Fibroblast of lung (primary cell): ENCODE measurements around the gene ATRX. TPM values are rescaled to one million over a fixed set of nuclear protein-coding genes. Genes with fewer than 3 reads are reported as not detected.

Source experiments
- DNase-seq, 2 donors: peaks; one replicate each; pipeline versions ENCODE4 v3.0.0 to v3.0.0-alpha.2; 2010; ENCODE audit warnings: low read depth in 2 of 2
- H2AFZ ChIP-seq: 2 replicates; pipeline ENCODE4 v1.5.1; 2012; ENCODE audit warnings: low read length, control low read depth, inconsistent platforms
- H3K27ac ChIP-seq: 2 replicates; pipeline ENCODE4 v1.5.1; 2011; ENCODE audit warnings: low read length, control low read depth; ENCODE audit not compliant: insufficient read depth
- H3K27me3 ChIP-seq: 2 replicates; pipeline ENCODE4 v1.5.1; 2011; ENCODE audit warnings: mild to moderate bottlenecking, low read length; ENCODE audit not compliant: control insufficient read depth, insufficient read depth
- H3K36me3 ChIP-seq: 2 replicates; pipeline ENCODE4 v1.5.1; 2011; ENCODE audit warnings: low read length; ENCODE audit not compliant: control insufficient read depth, insufficient read depth
- H3K4me1 ChIP-seq: 2 replicates; pipeline ENCODE4 v1.5.1; 2011; ENCODE audit warnings: low read length; ENCODE audit not compliant: control insufficient read depth, insufficient read depth; ENCODE audit errors: extremely low read depth
- H3K4me2 ChIP-seq: 2 replicates; pipeline ENCODE4 v1.5.1; 2011; ENCODE audit warnings: low read length, control low read depth; ENCODE audit not compliant: insufficient read depth; ENCODE audit errors: extremely low read depth
- H3K4me3 ChIP-seq, 4 experiments: fragments of 200-600 bp in 1 of 4; sonication (generic) in 1 of 4; replicated peaks in 1 of 4; 2 replicates each; pipeline ENCODE4 v1.5.1; 2011 to 2016; ENCODE audit warnings: low read length in 4 of 4, low read depth in 3 of 4, mild to moderate bottlenecking in 3 of 4, control low read depth in 2 of 4, inconsistent platforms in 1 of 4, mixed read lengths in 1 of 4; ENCODE audit not compliant: insufficient read depth in 1 of 4; ENCODE audit errors: control extremely low read depth in 1 of 4
- H3K79me2 ChIP-seq: 2 replicates; pipeline ENCODE4 v1.5.1; 2012; ENCODE audit warnings: mild to moderate bottlenecking, low read length, inconsistent platforms; ENCODE audit not compliant: control insufficient read depth, insufficient read depth
- H3K9ac ChIP-seq: 2 replicates; pipeline ENCODE4 v1.5.1; 2011; ENCODE audit warnings: mild to moderate bottlenecking, low read length, control low read depth; ENCODE audit not compliant: insufficient read depth
- H3K9me3 ChIP-seq: 2 replicates; pipeline ENCODE4 v1.5.1; 2012; ENCODE audit warnings: low read depth, low read length; ENCODE audit not compliant: control insufficient read depth, insufficient read depth
- H4K20me1 ChIP-seq: 2 replicates; pipeline ENCODE4 v1.5.1; 2011; ENCODE audit warnings: low read length; ENCODE audit not compliant: control insufficient read depth, insufficient read depth; ENCODE audit errors: extremely low read depth
- CTCF ChIP-seq, 2 donors: IDR thresholded peaks in 1 of 2; conservative IDR thresholded peaks in 1 of 2; 1 replicate in 1 of 2; 2 replicates in 1 of 2; pipeline ENCODE4 v1.5.1; 2011 to 2012; ENCODE audit warnings: low read length in 2 of 2, control low read depth in 1 of 2, inconsistent platforms in 1 of 2, low read depth in 1 of 2, mild to moderate bottlenecking in 1 of 2
- EZH2 ChIP-seq: IDR thresholded peaks from 2 replicates; pipeline ENCODE4 v1.5.1; 2012; ENCODE audit warnings: low read length, control low read depth, mild to moderate bottlenecking; ENCODE audit errors: missing control alignments
- polyA plus RNA-seq, 2 donors: library from polyadenylated mRNA; depleted of rRNA in 1 of 2; stranded (reverse) in 1 of 2; unstranded in 1 of 2; fragments of >200 nt; gene quantifications; 2 replicates each; pipeline ENCODE4 v1.2.1, GENCODE V29; 2011 to 2012; ENCODE audit warnings: missing spikeins in 1 of 2
- total RNA-seq: library from RNA; depleted of rRNA; stranded (reverse); fragments of >200 nt; gene quantifications from 2 replicates; pipeline ENCODE4 v1.2.1, GENCODE V29; 2014

The ATRX gene
- total and polyA plus RNA-seq, 2 donors (not counting 1 experiment from before 2014, with no cell fraction given), result 52.6 to 100 TPM

GRCh38 chrX:77658886-77659285, 127.1 kb downstream of the ATRX start:
- Histone ChIP-seq H3K79me2 (no peaks in the 10 kb centered on the region), H3K4me1 (no peaks in the 10 kb centered on the region), H3K4me2 (no peak overlapping the region), H3K27me3 (no peaks in the 10 kb centered on the region), H3K4me3 (no peak overlapping the region), H4K20me1 (no peaks in the 10 kb centered on the region), H3K9ac (no peak overlapping the region), H3K27ac (no peak overlapping the region), H3K9me3 (no peaks in the 10 kb centered on the region), H3K36me3 (no peaks in the 10 kb centered on the region), H2AFZ (no peak overlapping the region)
- TF ChIP-seq EZH2 (no peak), CTCF (conservative IDR thresholded peaks at IDR 0.05 in 1 of 2, IDR thresholded peaks at IDR 0.05 in 1 of 2; ENCODE audit: low read depth in 1 of 2, low read length in 2 of 2) (no peak)
- no peak for DNase-seq

DNA sequence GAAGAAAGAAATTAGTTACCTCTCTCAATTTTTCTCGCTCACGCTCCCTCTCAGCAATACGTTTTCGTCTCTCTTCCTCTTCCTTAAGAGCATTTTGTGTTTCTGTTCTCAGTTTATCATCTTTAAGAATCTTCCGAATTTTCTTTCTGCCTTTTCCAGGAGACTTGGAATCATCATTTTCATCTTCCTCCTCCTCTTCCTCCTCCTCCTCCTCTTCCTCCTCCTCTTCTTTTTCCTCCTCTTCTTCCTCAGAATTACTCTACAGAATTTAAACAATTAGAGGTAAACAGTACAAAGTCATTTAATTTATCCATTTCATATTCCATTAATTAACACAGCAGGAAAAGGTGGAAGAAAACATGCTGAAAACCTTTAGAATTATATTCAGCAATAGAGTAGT, 133.9 kb downstream of the ATRX start:
- Histone ChIP-seq H3K4me1 (no peaks in the 10 kb centered on the region), H3K9me3 (no peaks in the 10 kb centered on the region), H3K4me3 (no peak overlapping the region), H2AFZ (no peak overlapping the region), H3K27ac (no peak overlapping the region), H3K79me2 (no peaks in the 10 kb centered on the region), H3K36me3 (peaks cover 2% of the 10 kb centered on the region), H3K4me2 (no peak overlapping the region), H3K9ac (no peak overlapping the region), H3K27me3 (no peaks in the 10 kb centered on the region), H4K20me1 (no peaks in the 10 kb centered on the region)
- DNase-seq, result no peak
- TF ChIP-seq EZH2 (no peak), CTCF (conservative IDR thresholded peaks at IDR 0.05 in 1 of 2, IDR thresholded peaks at IDR 0.05 in 1 of 2; ENCODE audit: low read depth in 1 of 2, low read length in 2 of 2) (no peak)

- Histone ChIP-seq H3K9ac (no peak overlapping the region), H3K4me2 (no peak overlapping the region), H3K9me3 (no peaks in the 10 kb centered on the region), H3K4me1 (no peaks in the 10 kb centered on the region), H4K20me1 (no peaks in the 10 kb centered on the region), H2AFZ (no peak overlapping the region), H3K79me2 (no peaks in the 10 kb centered on the region), H3K27ac (no peak overlapping the region), H3K4me3 (no peak overlapping the region), H3K27me3 (no peaks in the 10 kb centered on the region), H3K36me3 (no peaks in the 10 kb centered on the region)
- TF ChIP-seq CTCF (conservative IDR thresholded peaks at IDR 0.05 in 1 of 2, IDR thresholded peaks at IDR 0.05 in 1 of 2; ENCODE audit: low read depth in 1 of 2, low read length in 2 of 2) (no peak), EZH2 (no peak)
- DNase-seq, result no peak
These were observed 145.3 kb downstream of the ATRX start for GRCh38 chrX:77640702-77641101.
